Measurements from ENCODE around the gene TMEM200A.

DNA sequence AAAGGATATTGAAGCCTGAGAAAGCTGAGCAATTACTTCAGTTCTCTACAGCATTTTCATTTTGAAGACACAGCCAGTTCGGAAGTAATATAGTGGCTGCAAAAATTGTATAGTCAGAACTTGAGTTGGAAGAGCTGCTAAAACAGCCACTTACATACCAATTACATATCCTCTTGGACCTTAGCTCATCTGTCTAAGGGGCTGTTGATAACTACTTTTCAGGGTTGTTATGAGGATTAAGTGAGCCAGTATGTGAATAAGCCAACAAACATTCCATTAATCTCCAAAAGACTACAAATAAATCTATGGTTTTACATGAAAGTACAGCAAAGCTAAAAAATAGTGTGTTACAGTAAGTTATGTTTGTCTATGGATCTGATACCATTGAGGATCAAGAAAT lies 59.7 kb downstream of the TMEM200A start:
- TF ChIP-seq, protein P1, sequence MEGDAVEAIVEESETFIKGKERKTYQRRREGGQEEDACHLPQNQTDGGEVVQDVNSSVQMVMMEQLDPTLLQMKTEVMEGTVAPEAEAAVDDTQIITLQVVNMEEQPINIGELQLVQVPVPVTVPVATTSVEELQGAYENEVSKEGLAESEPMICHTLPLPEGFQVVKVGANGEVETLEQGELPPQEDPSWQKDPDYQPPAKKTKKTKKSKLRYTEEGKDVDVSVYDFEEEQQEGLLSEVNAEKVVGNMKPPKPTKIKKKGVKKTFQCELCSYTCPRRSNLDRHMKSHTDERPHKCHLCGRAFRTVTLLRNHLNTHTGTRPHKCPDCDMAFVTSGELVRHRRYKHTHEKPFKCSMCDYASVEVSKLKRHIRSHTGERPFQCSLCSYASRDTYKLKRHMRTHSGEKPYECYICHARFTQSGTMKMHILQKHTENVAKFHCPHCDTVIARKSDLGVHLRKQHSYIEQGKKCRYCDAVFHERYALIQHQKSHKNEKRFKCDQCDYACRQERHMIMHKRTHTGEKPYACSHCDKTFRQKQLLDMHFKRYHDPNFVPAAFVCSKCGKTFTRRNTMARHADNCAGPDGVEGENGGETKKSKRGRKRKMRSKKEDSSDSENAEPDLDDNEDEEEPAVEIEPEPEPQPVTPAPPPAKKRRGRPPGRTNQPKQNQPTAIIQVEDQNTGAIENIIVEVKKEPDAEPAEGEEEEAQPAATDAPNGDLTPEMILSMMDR (IDR thresholded peaks at IDR 0.05; ENCODE audit: insufficient read depth, low read length, poor library complexity, severe bottlenecking): no peak
- TF ChIP-seq EZH2phosphoT487 (conservative IDR thresholded peaks at IDR 0.05; ENCODE audit: low read length): no peak
